MCF 10A (cell line): Measurements from ENCODE around the gene SLF2. TPM values are rescaled to one million over a fixed set of nuclear protein-coding genes. Genes with fewer than 3 reads are reported as not detected.

Experiments
- BruUV-seq: library from RNA; stranded (reverse); fragments of 400-500 nt; replicated peaks from 2 replicates; lab custom pipeline; 2021; lab: Mats Ljungman, UMichigan
- CTCF ChIA-PET: fragments of 300-600 bp; sonication (Branson Sonifier 250); formaldehyde crosslinking; extraction: SDS; loops from one replicate; lab custom pipeline; 2021; ENCODE audit warnings: antibody characterized with exemption, inconsistent platforms; lab: Yijun Ruan, JAX
- POLR2A ChIA-PET: fragments of 300-600, 350-650 bp; sonication (Branson Sonifier 250); formaldehyde crosslinking; extraction: SDS; loops from one replicate; lab custom pipeline; 2020; ENCODE audit warnings: antibody characterized with exemption, inconsistent platforms; lab: Yijun Ruan, JAX
- DNase-seq: peaks from one replicate; pipeline ENCODE4 v3.0.0-alpha.2; 2018; ENCODE audit not compliant: unreplicated experiment
- H3K27ac Mint-ChIP-seq: one replicate; pipeline ENCODE4 v1.8.0; 2022; ENCODE audit warnings: mild to moderate bottlenecking, low read depth, mixed read lengths; ENCODE audit not compliant: unreplicated experiment
- H3K27me3 Mint-ChIP-seq: one replicate; pipeline ENCODE4 v1.8.0; 2022; ENCODE audit warnings: mixed read lengths; ENCODE audit not compliant: insufficient read depth, unreplicated experiment
- H3K36me3 Mint-ChIP-seq: one replicate; pipeline ENCODE4 v1.8.0; 2022; ENCODE audit warnings: mild to moderate bottlenecking, moderate library complexity, mixed read lengths; ENCODE audit not compliant: insufficient read depth, unreplicated experiment
- H3K4me1 Mint-ChIP-seq: one replicate; pipeline ENCODE4 v1.8.0; 2022; ENCODE audit warnings: mixed read lengths; ENCODE audit not compliant: insufficient read depth, unreplicated experiment
- H3K4me3 Mint-ChIP-seq: one replicate; pipeline ENCODE4 v1.8.0; 2022; ENCODE audit warnings: mild to moderate bottlenecking, moderate library complexity, mixed read lengths; ENCODE audit not compliant: unreplicated experiment
- H3K9me3 Mint-ChIP-seq: one replicate; pipeline ENCODE4 v1.8.0; 2022; ENCODE audit warnings: mixed read lengths; ENCODE audit not compliant: unreplicated experiment
- intact Hi-C: fragments of 100-400 bp; cut with micrococcal nuclease; formaldehyde crosslinking; loops from 2 replicates; pipeline ENCODE4 v1.14.1; 2022
- total RNA-seq: library from RNA; stranded (reverse); gene quantifications from 2 replicates; pipeline ENCODE4 v1.2.3, GENCODE V29; 2022
- TF ChIP-seq, protein P1 (sequence below): fragments of 200-600 bp; IDR thresholded peaks from one replicate; pipeline ENCODE4 v1.8.0; 2022; ENCODE audit warnings: antibody characterized with exemption, mild to moderate bottlenecking; ENCODE audit not compliant: unreplicated experiment

Gene SLF2
- total RNA-seq, 1 experiment from 2014 or later: 27.0 TPM

GRCh38 chr10:101005361-101005760, 92.6 kb downstream of the SLF2 start:
- Mint-ChIP-seq H3K4me3 (no peak overlapping the region), H3K9me3 (no peaks in the 10 kb centered on the region), H3K27me3 (no peaks in the 10 kb centered on the region), H3K4me1 (peaks cover 8% of the 10 kb centered on the region), H3K27ac (no peak overlapping the region), H3K36me3 (peaks cover 19% of the 10 kb centered on the region)
- no TSS peak for BruUV-seq
- intact Hi-C loops: no loop called here
- ChIA-PET CTCF (interaction anchor here (1.1 to 5.9 kb wide), 4 partner anchors 11 to 61 kb away, joined by 4 to 60 read pairs (median 5); no protein-coding TSS in a partner anchor), POLR2A (no interaction called here)
- TF ChIP-seq, protein P1, sequence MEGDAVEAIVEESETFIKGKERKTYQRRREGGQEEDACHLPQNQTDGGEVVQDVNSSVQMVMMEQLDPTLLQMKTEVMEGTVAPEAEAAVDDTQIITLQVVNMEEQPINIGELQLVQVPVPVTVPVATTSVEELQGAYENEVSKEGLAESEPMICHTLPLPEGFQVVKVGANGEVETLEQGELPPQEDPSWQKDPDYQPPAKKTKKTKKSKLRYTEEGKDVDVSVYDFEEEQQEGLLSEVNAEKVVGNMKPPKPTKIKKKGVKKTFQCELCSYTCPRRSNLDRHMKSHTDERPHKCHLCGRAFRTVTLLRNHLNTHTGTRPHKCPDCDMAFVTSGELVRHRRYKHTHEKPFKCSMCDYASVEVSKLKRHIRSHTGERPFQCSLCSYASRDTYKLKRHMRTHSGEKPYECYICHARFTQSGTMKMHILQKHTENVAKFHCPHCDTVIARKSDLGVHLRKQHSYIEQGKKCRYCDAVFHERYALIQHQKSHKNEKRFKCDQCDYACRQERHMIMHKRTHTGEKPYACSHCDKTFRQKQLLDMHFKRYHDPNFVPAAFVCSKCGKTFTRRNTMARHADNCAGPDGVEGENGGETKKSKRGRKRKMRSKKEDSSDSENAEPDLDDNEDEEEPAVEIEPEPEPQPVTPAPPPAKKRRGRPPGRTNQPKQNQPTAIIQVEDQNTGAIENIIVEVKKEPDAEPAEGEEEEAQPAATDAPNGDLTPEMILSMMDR: no peak
- DNase-seq: no peak

- intact Hi-C loops: no loop called here
- BruUV-seq: no TSS peak
- H3K36me3 Mint-ChIP-seq: peaks cover 19% of the 10 kb centered on the region
Measured at GRCh38 chr10:101005869-101006567, 93.3 kb downstream of the SLF2 start.

GRCh38 chr10:101006593-101007098, 93.9 kb downstream of the SLF2 start:
- TF ChIP-seq, protein P1: no peak
- no peaks in the 10 kb centered on the region for H3K9me3 Mint-ChIP-seq
- intact Hi-C loops: no loop called here
- peaks cover 19% of the 10 kb centered on the region for H3K36me3 Mint-ChIP-seq
- H3K4me1 Mint-ChIP-seq: no peaks in the 10 kb centered on the region
- no peak overlapping the region for H3K27ac Mint-ChIP-seq
- no peak overlapping the region for H3K4me3 Mint-ChIP-seq
- POLR2A ChIA-PET: interaction anchor here (0.7 to 1.2 kb wide), 4 partner anchors 8 to 124 kb away, joined by 3 read pairs; no protein-coding TSS in a partner anchor
- BruUV-seq: no TSS peak
- H3K27me3 Mint-ChIP-seq: no peaks in the 10 kb centered on the region
- DNase-seq: no peak
- CTCF ChIA-PET: interaction anchor here (0.6 to 1.9 kb wide), 7 partner anchors 9 to 498 kb away, joined by 3 to 11 read pairs (median 4); no protein-coding TSS in a partner anchor

More at GRCh38 chr10:101005869-101006567, 93.3 kb downstream of the SLF2 start:
- TF ChIP-seq, protein P1: no peak
- Mint-ChIP-seq H3K27ac (no peak overlapping the region), H3K9me3 (no peaks in the 10 kb centered on the region), H3K27me3 (no peaks in the 10 kb centered on the region), H3K4me1 (peaks cover 5% of the 10 kb centered on the region), H3K4me3 (no peak overlapping the region)
- DNase-seq: no peak
- ChIA-PET POLR2A (interaction anchor here (1.1 to 1.2 kb wide), 2 partner anchors 8 to 20 kb away, joined by 3 read pairs; no protein-coding TSS in a partner anchor), CTCF (interaction anchor here (0.6 to 5.9 kb wide), 5 partner anchors 8 to 497 kb away, joined by 3 to 60 read pairs (median 4); no protein-coding TSS in a partner anchor)

- TF ChIP-seq, protein P1: no peak
- no peak for DNase-seq
- Mint-ChIP-seq H3K4me1 (no peaks in the 10 kb centered on the region), H3K9me3 (no peaks in the 10 kb centered on the region), H3K27ac (no peak overlapping the region), H3K36me3 (peaks cover 19% of the 10 kb centered on the region), H3K27me3 (no peaks in the 10 kb centered on the region), H3K4me3 (no peak overlapping the region)
- intact Hi-C loops: no loop called here
- ChIA-PET POLR2A (interaction anchor here (0.6 to 1.2 kb wide), 6 partner anchors 8 to 1117 kb away, joined by 3 read pairs; no protein-coding TSS in a partner anchor), CTCF (interaction anchor here (0.5 to 1.9 kb wide), 6 partner anchors 10 to 42 kb away, joined by 3 to 11 read pairs (median 4); no protein-coding TSS in a partner anchor)
- BruUV-seq: no TSS peak
Measured at GRCh38 chr10:101007099-101007711, 94.4 kb downstream of the SLF2 start.
